ENCODE results near the gene TBCCD1.
"Not testable (repeated sequence)": the region's sequence is repeated elsewhere in the genome, so short reads cannot be mapped to it uniquely, and the experiment has no call there.

TBCCD1 gene

GRCh38 chr3:186551387-186551786, 15.8 kb downstream of the TBCCD1 start:
- no peak for DNase-seq

GRCh38 chr3:186549497-186549896, 17.6 kb downstream of the TBCCD1 start:
- no peak for DNase-seq

- no peak for DNase-seq
Measured at GRCh38 chr3:186544281-186544680, 22.9 kb downstream of the TBCCD1 start, which contains the start of gene CRYGS. TSS of gene CRYGS (minus strand) at chr3:186544380. CDS start at chr3:186544326, 54 bp downstream.

GRCh38 chr3:186540835-186541226, 26.3 kb downstream of the TBCCD1 start:
- DNase-seq, result no peak

GRCh38 chr3:186540221-186540834, 26.8 kb downstream of the TBCCD1 start:
- DNase-seq, result peak; percentile 83 to 87

- DNase-seq, result no peak
Measured at GRCh38 chr3:186538779-186539178, 28.4 kb downstream of the TBCCD1 start.

- no peak for DNase-seq
Measured at GRCh38 chr3:186536883-186537844, 30.0 kb downstream of the TBCCD1 start.

GRCh38 chr3:186534113-186534669, 32.9 kb downstream of the TBCCD1 start:
- DNase-seq, result peak; percentile 48 to 58

GRCh38 chr3:186532598-186533072, 34.5 kb downstream of the TBCCD1 start:
- no peak for DNase-seq

- DNase-seq, result not testable (repeated sequence)
Measured at GRCh38 chr3:186531694-186532093, 35.4 kb downstream of the TBCCD1 start.

- no peak for DNase-seq
Measured at GRCh38 chr3:186530415-186530814, 36.7 kb downstream of the TBCCD1 start.

GRCh38 chr3:186529201-186529999, 37.7 kb downstream of the TBCCD1 start:
- no peak for DNase-seq

GRCh38 chr3:186526256-186526606, 40.9 kb downstream of the TBCCD1 start:
- no peak for DNase-seq

GRCh38 chr3:186525369-186526255, 41.5 kb downstream of the TBCCD1 start:
- no peak for DNase-seq

- DNase-seq, result no peak
Measured at GRCh38 chr3:186524616-186525015, 42.5 kb downstream of the TBCCD1 start.

GRCh38 chr3:186523434-186523833, 43.7 kb downstream of the TBCCD1 start:
- DNase-seq, result no peak

GRCh38 chr3:186523022-186523421, 44.1 kb downstream of the TBCCD1 start:
- no peak for DNase-seq

- peak; percentile 42 to 54 for DNase-seq
Measured at GRCh38 chr3:186520957-186521842, 45.9 kb downstream of the TBCCD1 start.

GRCh38 chr3:186520431-186520830, 46.7 kb downstream of the TBCCD1 start:
- no peak for DNase-seq

GRCh38 chr3:186519021-186519658, 48.0 kb downstream of the TBCCD1 start:
- peak; percentile 60 to 65 for DNase-seq

All from stimulated activated CD4-positive, alpha-beta T cell treated with anti-CD3 and anti-CD28 coated beads, Interleukin-2, amount 100 ng/mL, for 24 hours (primary cell).